ENCODE results near the gene PCA3.

GRCh38 chr9:76743931-76744330, 20.3 kb upstream of the PCA3 start:
- TF ChIP-seq CTCF (conservative IDR thresholded peaks at IDR 0.05; ENCODE audit: low read depth, low read length): no peak
- TF ChIP-seq EZH2 (IDR thresholded peaks at IDR 0.05; ENCODE audit: borderline replicate concordance, low read depth, low read length, poor library complexity, severe bottlenecking): no peak

Measured in A673 (cell line).